ENCODE data around the gene ETS1. TPM values are rescaled to one million over a fixed set of nuclear protein-coding genes. Genes with fewer than 3 reads are reported as not detected.

ETS1 gene
- total RNA-seq, 4 donors from 2014 or later, result 23.6 to 56.7 (median 29.2) TPM

- WGBS, 2 donors (ENCODE audit: low coverage in 1 of 2), result 69 to 80% methylated on average over 4 of the region's 4 CpGs
- intact Hi-C loops (cut with DNase I; ENCODE audit: low total_unique reads), result no loop called here
- H3K27me3 ChIP-seq, result no peaks in the 10 kb centered on the region
- peaks cover 0 to 27% (median 5%) of the 10 kb centered on the region in 4 donors for H3K36me3 ChIP-seq
- TF ChIP-seq POLR2AphosphoS5 (IDR thresholded peaks at IDR 0.05) (no peak), EP300 (IDR thresholded peaks at IDR 0.05; ENCODE audit: low read depth) (no peak)
- no peaks in the 10 kb centered on the region for H3K9me3 ChIP-seq
- peak overlapping the region; percentile 66 to 71 (median 68) for H3K27ac ChIP-seq
- DNase-seq, result no peak
- in situ Hi-C loops (cut with MboI; ENCODE audit: low pct_ligation_motif_present in 1 of 4, low pct_unique_long_range_greater_than_20kb in 1 of 4, low sequenced_read_pairs in 3 of 4), result no loop called here
- no peak overlapping the region for H3K4me3 ChIP-seq
- H3K4me1 ChIP-seq, result peaks cover 0 to 55% (median 10%) of the 10 kb centered on the region in 4 donors
These were observed 106.7 kb downstream of the ETS1 start for GRCh38 chr11:128480665-128481064.

GRCh38 chr11:128480066-128480465 is 107.3 kb downstream of the ETS1 start:
- peaks cover 0 to 21% (median 5%) of the 10 kb centered on the region in 4 donors for H3K36me3 ChIP-seq
- peaks cover 0 to 61% (median 10%) of the 10 kb centered on the region in 4 donors for H3K4me1 ChIP-seq
- intact Hi-C loops (cut with DNase I; ENCODE audit: low total_unique reads), result no loop called here
- H3K9me3 ChIP-seq, result no peaks in the 10 kb centered on the region
- in situ Hi-C loops (cut with MboI; ENCODE audit: low pct_ligation_motif_present in 1 of 4, low pct_unique_long_range_greater_than_20kb in 1 of 4, low sequenced_read_pairs in 3 of 4), result no loop called here
- TF ChIP-seq EP300 (IDR thresholded peaks at IDR 0.05; ENCODE audit: low read depth), result no peak
- no peak for TF ChIP-seq POLR2AphosphoS5 (IDR thresholded peaks at IDR 0.05)
- no peak for TF ChIP-seq CTCF (IDR thresholded peaks at IDR 0.05)
- TF ChIP-seq POLR2A (IDR thresholded peaks at IDR 0.05), result no peak
- no peak for DNase-seq
- 84 to 90% methylated on average over 2 to 14 of the region's 14 CpGs for WGBS, 2 donors (ENCODE audit: low coverage in 1 of 2)
- H3K27me3 ChIP-seq, result no peaks in the 10 kb centered on the region
- peak overlapping the region; percentile 66 to 71 (median 68) for H3K27ac ChIP-seq
- no peak overlapping the region for H3K4me3 ChIP-seq

- Histone ChIP-seq H3K4me1 (peaks cover 4 to 70% (median 16%) of the 10 kb centered on the region in 4 donors), H3K27ac (peak overlapping the region; percentile 66 to 71 (median 68)), H3K27me3 (no peaks in the 10 kb centered on the region), H3K9me3 (no peaks in the 10 kb centered on the region), H3K36me3 (peaks cover 0 to 12% (median 5%) of the 10 kb centered on the region in 4 donors), H3K4me3 (no peak overlapping the region)
- no peak for DNase-seq
- intact Hi-C loops (cut with DNase I; ENCODE audit: low total_unique reads), result no loop called here
- TF ChIP-seq POLR2A (IDR thresholded peaks at IDR 0.05) (no peak), POLR2AphosphoS5 (IDR thresholded peaks at IDR 0.05) (no peak), CTCF (IDR thresholded peaks at IDR 0.05) (no peak), EP300 (IDR thresholded peaks at IDR 0.05; ENCODE audit: low read depth) (no peak)
- in situ Hi-C loops (cut with MboI; ENCODE audit: low pct_ligation_motif_present in 1 of 4, low pct_unique_long_range_greater_than_20kb in 1 of 4, low sequenced_read_pairs in 3 of 4), result no loop called here
These were observed 108.2 kb downstream of the ETS1 start for GRCh38 chr11:128479144-128479543.

- Histone ChIP-seq H3K9me3 (no peaks in the 10 kb centered on the region), H3K4me1 (peaks cover 10 to 72% (median 21%) of the 10 kb centered on the region in 4 donors), H3K27ac (peak overlapping the region; percentile 16 to 71 (median 50)), H3K27me3 (no peaks in the 10 kb centered on the region), H3K36me3 (peaks cover 0 to 12% (median 5%) of the 10 kb centered on the region in 4 donors), H3K4me3 (no peak overlapping the region)
- intact Hi-C loops (cut with DNase I; ENCODE audit: low total_unique reads) (no loop called here), in situ Hi-C loops (cut with MboI; ENCODE audit: low pct_ligation_motif_present in 1 of 4, low pct_unique_long_range_greater_than_20kb in 1 of 4, low sequenced_read_pairs in 3 of 4) (no loop called here)
- DNase-seq, result no peak
- TF ChIP-seq POLR2A (IDR thresholded peaks at IDR 0.05) (no peak), EP300 (IDR thresholded peaks at IDR 0.05; ENCODE audit: low read depth) (no peak), POLR2AphosphoS5 (IDR thresholded peaks at IDR 0.05) (no peak), CTCF (IDR thresholded peaks at IDR 0.05) (no peak)
These were observed 109.1 kb downstream of the ETS1 start for GRCh38 chr11:128478305-128478704.

- in situ Hi-C loops (cut with MboI; ENCODE audit: low pct_ligation_motif_present in 1 of 4, low pct_unique_long_range_greater_than_20kb in 1 of 4, low sequenced_read_pairs in 3 of 4) (no loop called here), intact Hi-C loops (cut with DNase I; ENCODE audit: low total_unique reads) (no loop called here)
- H3K27ac ChIP-seq, result peak overlapping the region; percentile 16 to 75 (median 38)
- DNase-seq, result no peak
- peaks cover 10 to 75% (median 23%) of the 10 kb centered on the region in 4 donors for H3K4me1 ChIP-seq
- no peaks in the 10 kb centered on the region for H3K27me3 ChIP-seq
- WGBS, 2 donors (ENCODE audit: low coverage in 1 of 2), result 50 to 77% methylated on average over 1 of the region's 1 CpG
- no peaks in the 10 kb centered on the region for H3K9me3 ChIP-seq
- peaks cover 0 to 12% (median 5%) of the 10 kb centered on the region in 4 donors for H3K36me3 ChIP-seq
- TF ChIP-seq POLR2AphosphoS5 (IDR thresholded peaks at IDR 0.05), result no peak
- TF ChIP-seq EP300 (IDR thresholded peaks at IDR 0.05; ENCODE audit: low read depth), result no peak
- TF ChIP-seq CTCF (IDR thresholded peaks at IDR 0.05), result no peak
- TF ChIP-seq POLR2A (IDR thresholded peaks at IDR 0.05), result no peak
- no peak overlapping the region for H3K4me3 ChIP-seq
These were observed 109.5 kb downstream of the ETS1 start for GRCh38 chr11:128477811-128478210.

Measured in transverse colon (tissue), 4 donors.